ENCODE measurements around the gene ST6GALNAC6.
"Not testable (repeated sequence)": the region's sequence is repeated elsewhere in the genome, so short reads cannot be mapped to it uniquely, and the experiment has no call there.

The ST6GALNAC6 gene

GRCh38 chr9:127847833-127848755, 51.3 kb downstream of the ST6GALNAC6 start:
- H3K4me3 ChIP-seq (ENCODE audit: low read length, poor library complexity, severe bottlenecking): no peak overlapping the region
- H4K20me1 ChIP-seq (ENCODE audit: insufficient read depth, low read length, poor library complexity, severe bottlenecking): no peaks in the 10 kb centered on the region
- no peaks in the 10 kb centered on the region for H3K36me3 ChIP-seq (ENCODE audit: insufficient read depth, low read length)
- no peak overlapping the region for H2AFZ ChIP-seq (ENCODE audit: low read length)
- peaks cover 5% of the 10 kb centered on the region for H3K4me1 ChIP-seq (ENCODE audit: insufficient read depth, low read length, poor library complexity, severe bottlenecking)
- H3K79me2 ChIP-seq (ENCODE audit: insufficient read depth, low read length): no peaks in the 10 kb centered on the region
- no peaks in the 10 kb centered on the region for H3K27me3 ChIP-seq (ENCODE audit: insufficient read depth, low read length, poor library complexity, severe bottlenecking)
- no peaks in the 10 kb centered on the region for H3F3A ChIP-seq (ENCODE audit: low read depth)
- no peaks in the 10 kb centered on the region; the same call in 1 of the 2 replicates for H3K9me3 ChIP-seq (ENCODE audit: insufficient read depth, low read depth, low read length)
- no peak overlapping the region for H3K4me2 ChIP-seq (ENCODE audit: low read depth, low read length, poor library complexity, severe bottlenecking)
- H3K9me2 ChIP-seq (replicated peaks; ENCODE audit: low read depth, low read length): no peaks in the 10 kb centered on the region
- H3K9ac ChIP-seq (ENCODE audit: low read depth, low read length, poor library complexity, severe bottlenecking): no peak overlapping the region
- no peak for TF ChIP-seq EZH2phosphoT487 (IDR thresholded peaks at IDR 0.05; ENCODE audit: borderline replicate concordance)
- TF ChIP-seq CTCF (conservative IDR thresholded peaks at IDR 0.05; ENCODE audit: low read length): no peak

- H2AFZ ChIP-seq (ENCODE audit: low read length): no peak overlapping the region
- H3K4me2 ChIP-seq (ENCODE audit: low read depth, low read length, poor library complexity, severe bottlenecking): no peak overlapping the region
- H3K4me1 ChIP-seq (ENCODE audit: insufficient read depth, low read length, poor library complexity, severe bottlenecking): peaks cover 2% of the 10 kb centered on the region
- H3K36me3 ChIP-seq (ENCODE audit: insufficient read depth, low read length): no peaks in the 10 kb centered on the region
- H4K20me1 ChIP-seq (ENCODE audit: insufficient read depth, low read length, poor library complexity, severe bottlenecking): no peaks in the 10 kb centered on the region
- H3K9me2 ChIP-seq (replicated peaks; ENCODE audit: low read depth, low read length): no peaks in the 10 kb centered on the region
- H3K9me3 ChIP-seq (ENCODE audit: insufficient read depth, low read depth, low read length): no peaks in the 10 kb centered on the region; the same call in 1 of the 2 replicates
- no peak overlapping the region for H3K4me3 ChIP-seq (ENCODE audit: low read length, poor library complexity, severe bottlenecking)
- no peaks in the 10 kb centered on the region for H3K79me2 ChIP-seq (ENCODE audit: insufficient read depth, low read length)
- TF ChIP-seq EZH2phosphoT487 (IDR thresholded peaks at IDR 0.05; ENCODE audit: borderline replicate concordance) (no peak), CTCF (conservative IDR thresholded peaks at IDR 0.05; ENCODE audit: low read length) (no peak)
- H3K9ac ChIP-seq (ENCODE audit: low read depth, low read length, poor library complexity, severe bottlenecking): no peak overlapping the region
- no peaks in the 10 kb centered on the region for H3K27me3 ChIP-seq (ENCODE audit: insufficient read depth, low read length, poor library complexity, severe bottlenecking)
- H3F3A ChIP-seq (ENCODE audit: low read depth): no peaks in the 10 kb centered on the region
Observed at GRCh38 chr9:127847178-127847510, 52.3 kb downstream of the ST6GALNAC6 start.

GRCh38 chr9:127846443-127847177, 52.8 kb downstream of the ST6GALNAC6 start:
- Histone ChIP-seq H3K9ac (ENCODE audit: low read depth, low read length, poor library complexity, severe bottlenecking) (no peak overlapping the region), H4K20me1 (ENCODE audit: insufficient read depth, low read length, poor library complexity, severe bottlenecking) (no peaks in the 10 kb centered on the region)

GRCh38 chr9:127845619-127846018, 53.8 kb downstream of the ST6GALNAC6 start:
- H3F3A ChIP-seq (ENCODE audit: low read depth); H2AFZ ChIP-seq (ENCODE audit: low read length); H3K4me1 ChIP-seq (ENCODE audit: insufficient read depth, low read length, poor library complexity, severe bottlenecking); H3K36me3 ChIP-seq (ENCODE audit: insufficient read depth, low read length); H3K9me2 ChIP-seq (replicated peaks; ENCODE audit: low read depth, low read length); H3K4me3 ChIP-seq (ENCODE audit: low read length, poor library complexity, severe bottlenecking); H3K27me3 ChIP-seq (ENCODE audit: insufficient read depth, low read length, poor library complexity, severe bottlenecking); H3K9ac ChIP-seq (ENCODE audit: low read depth, low read length, poor library complexity, severe bottlenecking); H3K4me2 ChIP-seq (ENCODE audit: low read depth, low read length, poor library complexity, severe bottlenecking); H3K9me3 ChIP-seq (ENCODE audit: insufficient read depth, low read depth, low read length); H4K20me1 ChIP-seq (ENCODE audit: insufficient read depth, low read length, poor library complexity, severe bottlenecking); H3K79me2 ChIP-seq (ENCODE audit: insufficient read depth, low read length): not testable (repeated sequence)

More at GRCh38 chr9:127846443-127847177, 52.8 kb downstream of the ST6GALNAC6 start:
- H3K4me2 ChIP-seq (ENCODE audit: low read depth, low read length, poor library complexity, severe bottlenecking): no peak overlapping the region
- no peaks in the 10 kb centered on the region for H3K79me2 ChIP-seq (ENCODE audit: insufficient read depth, low read length)
- no peaks in the 10 kb centered on the region for H3F3A ChIP-seq (ENCODE audit: low read depth)
- H2AFZ ChIP-seq (ENCODE audit: low read length): no peak overlapping the region
- no peak for TF ChIP-seq CTCF (conservative IDR thresholded peaks at IDR 0.05; ENCODE audit: low read length)
- no peak for TF ChIP-seq EZH2phosphoT487 (IDR thresholded peaks at IDR 0.05; ENCODE audit: borderline replicate concordance)
- H3K4me3 ChIP-seq (ENCODE audit: low read length, poor library complexity, severe bottlenecking): no peak overlapping the region
- no peaks in the 10 kb centered on the region for H3K27me3 ChIP-seq (ENCODE audit: insufficient read depth, low read length, poor library complexity, severe bottlenecking)
- H3K4me1 ChIP-seq (ENCODE audit: insufficient read depth, low read length, poor library complexity, severe bottlenecking): no peaks in the 10 kb centered on the region
- H3K9me3 ChIP-seq (ENCODE audit: insufficient read depth, low read depth, low read length): no peaks in the 10 kb centered on the region; the same call in 1 of the 2 replicates
- no peaks in the 10 kb centered on the region for H3K36me3 ChIP-seq (ENCODE audit: insufficient read depth, low read length)
- no peaks in the 10 kb centered on the region for H3K9me2 ChIP-seq (replicated peaks; ENCODE audit: low read depth, low read length)

Measured in Loucy (cell line).